H9 (cell line): ENCODE results near the gene PLA2G5. TPM values are rescaled to one million over a fixed set of nuclear protein-coding genes. Genes with fewer than 3 reads are reported as not detected.

Experiments
- DNase-seq: peaks from one replicate; pipeline ENCODE4 v3.0.0-alpha.2; 2017
- H2AFZ ChIP-seq: one replicate; pipeline ENCODE4 v1.6.1; 2013; ENCODE audit warnings: mild to moderate bottlenecking, low read length, control low read depth, moderate library complexity
- H2AK5ac ChIP-seq: 2 replicates; pipeline ENCODE4 v1.6.1; 2013; ENCODE audit warnings: low read length, control low read depth, mixed read lengths; ENCODE audit not compliant: insufficient read length
- H2BK120ac ChIP-seq: one replicate; pipeline ENCODE4 v1.6.1; 2013; ENCODE audit warnings: low read depth, mild to moderate bottlenecking, low read length, control low read depth, inconsistent platforms; ENCODE audit not compliant: poor library complexity, severe bottlenecking
- H2BK12ac ChIP-seq: 2 replicates; pipeline ENCODE4 v1.6.1; 2013; ENCODE audit warnings: low read length, control low read depth, mixed read lengths, low read depth; ENCODE audit not compliant: insufficient read length
- H2BK15ac ChIP-seq: 2 replicates; pipeline ENCODE4 v1.6.1; 2013; ENCODE audit warnings: low read depth, low read length, control low read depth
- H2BK20ac ChIP-seq: one replicate; pipeline ENCODE4 v1.6.1; 2013; ENCODE audit warnings: low read depth, mild to moderate bottlenecking, low read length, control low read depth, inconsistent platforms; ENCODE audit not compliant: poor library complexity, severe bottlenecking
- H2BK5ac ChIP-seq: 2 replicates; pipeline ENCODE4 v1.6.1; 2013; ENCODE audit warnings: low read length, control low read depth, mixed read lengths; ENCODE audit not compliant: insufficient read length
- H3K14ac ChIP-seq: 2 replicates; pipeline ENCODE4 v1.6.1; 2013; ENCODE audit warnings: low read length, control low read depth; ENCODE audit not compliant: insufficient read depth
- H3K18ac ChIP-seq: 2 replicates; pipeline ENCODE4 v1.6.1; 2013; ENCODE audit warnings: low read depth, mild to moderate bottlenecking, mixed read lengths, low read length, control low read depth; ENCODE audit not compliant: insufficient read length
- H3K23ac ChIP-seq: 2 replicates; pipeline ENCODE4 v1.6.1; 2013; ENCODE audit warnings: low read length, control low read depth, mixed read lengths, low read depth; ENCODE audit not compliant: insufficient read length
- H3K23me2 ChIP-seq: 2 replicates; pipeline ENCODE4 v1.6.1; 2013; ENCODE audit warnings: low read depth, mild to moderate bottlenecking, mixed read lengths, low read length, control low read depth; ENCODE audit not compliant: insufficient read length, poor library complexity, severe bottlenecking
- H3K27ac ChIP-seq: 2 replicates; pipeline ENCODE4 v1.5.1; 2013; ENCODE audit warnings: low read length, control low read depth, mixed read lengths, low read depth; ENCODE audit not compliant: insufficient read length
- H3K27me3 ChIP-seq: 2 replicates; pipeline ENCODE4 v1.6.1; 2013; ENCODE audit warnings: low read length, control low read depth, inconsistent platforms; ENCODE audit not compliant: insufficient read depth
- H3K4ac ChIP-seq: 2 replicates; pipeline ENCODE4 v1.6.1; 2013; ENCODE audit warnings: low read depth, mild to moderate bottlenecking, control low read depth, inconsistent platforms, low read length, moderate library complexity
- H3K4me1 ChIP-seq: 2 replicates; pipeline ENCODE4 v1.6.1; 2013; ENCODE audit warnings: low read length, control low read depth, inconsistent platforms; ENCODE audit not compliant: insufficient read depth
- H3K4me2 ChIP-seq: 2 replicates; pipeline ENCODE4 v1.6.1; 2013; ENCODE audit warnings: low read length, control low read depth, mixed read lengths; ENCODE audit not compliant: insufficient read length, insufficient read depth
- H3K56ac ChIP-seq: 2 replicates; pipeline ENCODE4 v1.6.1; 2013; ENCODE audit warnings: low read depth, mild to moderate bottlenecking, mixed read lengths, low read length, control low read depth; ENCODE audit not compliant: insufficient read length
- H3K79me1 ChIP-seq: 2 replicates; pipeline ENCODE4 v1.6.1; 2013; ENCODE audit warnings: low read depth, mild to moderate bottlenecking, moderate library complexity, low read length, control low read depth, inconsistent platforms; ENCODE audit not compliant: insufficient read depth, poor library complexity, severe bottlenecking
- H3K79me2 ChIP-seq: 2 replicates; pipeline ENCODE4 v1.6.1; 2013; ENCODE audit warnings: low read length, control low read depth, inconsistent platforms; ENCODE audit not compliant: insufficient read depth
- H3K9ac ChIP-seq: 2 replicates; pipeline ENCODE4 v1.6.1; 2013; ENCODE audit warnings: low read length, control low read depth, mixed read lengths; ENCODE audit not compliant: insufficient read length; ENCODE audit errors: extremely low read depth
- H3K9me3 ChIP-seq: one replicate; pipeline ENCODE4 v1.6.1; 2013; ENCODE audit warnings: low read depth, low read length, inconsistent platforms; ENCODE audit not compliant: control insufficient read depth
- H3T11ph ChIP-seq: one replicate; pipeline ENCODE4 v1.6.1; 2013; ENCODE audit warnings: mild to moderate bottlenecking, low read length, control low read depth, inconsistent platforms
- H4K20me1 ChIP-seq: one replicate; pipeline ENCODE4 v1.6.1; 2013; ENCODE audit not compliant: control insufficient read depth, insufficient read length, insufficient read depth
- H4K5ac ChIP-seq: 2 replicates; pipeline ENCODE4 v1.6.1; 2013; ENCODE audit warnings: low read depth, mild to moderate bottlenecking, mixed read lengths, low read length, control low read depth; ENCODE audit not compliant: insufficient read length
- H4K8ac ChIP-seq: replicated peaks from 2 replicates; pipeline ENCODE4 v1.6.1; 2013; ENCODE audit warnings: low read length, control low read depth, mixed read lengths, low read depth; ENCODE audit not compliant: insufficient read length
- H4K91ac ChIP-seq: 2 replicates; pipeline ENCODE4 v1.6.1; 2013; ENCODE audit warnings: low read depth, mild to moderate bottlenecking, moderate library complexity, mixed read lengths, low read length, control low read depth; ENCODE audit not compliant: insufficient read length
- H3K27ac Mint-ChIP-seq, 3 experiments: 2 replicates in 2 of 3; 3 replicates in 1 of 3; pipeline ENCODE4 v1.8.0; 2020 to 2021; ENCODE audit warnings: mixed read lengths in 3 of 3, mild to moderate bottlenecking in 1 of 3, moderate library complexity in 1 of 3
- H3K27me3 Mint-ChIP-seq: 2 replicates; pipeline ENCODE4 v1.8.0; 2021; ENCODE audit warnings: low read depth, mild to moderate bottlenecking, moderate library complexity, mixed read lengths
- H3K36me3 Mint-ChIP-seq, 3 experiments: 2 replicates in 2 of 3; 3 replicates in 1 of 3; pipeline ENCODE4 v1.8.0; 2020 to 2021; ENCODE audit warnings: low read depth in 3 of 3, mixed read lengths in 3 of 3; ENCODE audit not compliant: insufficient read depth in 1 of 3
- H3K4me1 Mint-ChIP-seq, 2 experiments: 2 replicates each; pipeline ENCODE4 v1.8.0; 2020; ENCODE audit warnings: mixed read lengths in 2 of 2
- H3K4me3 Mint-ChIP-seq, 2 experiments: 2 replicates in 1 of 2; 3 replicates in 1 of 2; pipeline ENCODE4 v1.8.0; 2020 to 2021; ENCODE audit warnings: mild to moderate bottlenecking in 2 of 2, mixed read lengths in 2 of 2, moderate library complexity in 1 of 2
- H3K9me3 Mint-ChIP-seq, 2 experiments: 2 replicates in 1 of 2; 3 replicates in 1 of 2; pipeline ENCODE4 v1.8.0; 2020; ENCODE audit warnings: mild to moderate bottlenecking in 2 of 2, mixed read lengths in 2 of 2, moderate library complexity in 1 of 2
- WGBS: extraction: QIAGEN DNeasy Blood & Tissue Kit; methylation state at CpG from one replicate; pipeline ENCODE4 v1.1.7; 2013; ENCODE audit warnings: missing lambda C conversion rate, low lambda C conversion rate, mixed read lengths; ENCODE audit not compliant: insufficient read length; ENCODE audit errors: extremely low coverage; 5-methylcytosine and 5-hydroxymethylcytosine counted together
- total RNA-seq: library from RNA; stranded (reverse); gene quantifications from 2 replicates; pipeline ENCODE4 v1.2.1, GENCODE V29; 2021
- TF ChIP-seq, protein P1 (sequence below): fragments of 200-600 bp; sonication (generic); conservative IDR thresholded peaks from 3 replicates; pipeline ENCODE4 v1.8.0; 2021; ENCODE audit warnings: antibody characterized with exemption, mild to moderate bottlenecking

Gene PLA2G5
- total RNA-seq, 1 experiment from 2014 or later: not detected

DNA sequence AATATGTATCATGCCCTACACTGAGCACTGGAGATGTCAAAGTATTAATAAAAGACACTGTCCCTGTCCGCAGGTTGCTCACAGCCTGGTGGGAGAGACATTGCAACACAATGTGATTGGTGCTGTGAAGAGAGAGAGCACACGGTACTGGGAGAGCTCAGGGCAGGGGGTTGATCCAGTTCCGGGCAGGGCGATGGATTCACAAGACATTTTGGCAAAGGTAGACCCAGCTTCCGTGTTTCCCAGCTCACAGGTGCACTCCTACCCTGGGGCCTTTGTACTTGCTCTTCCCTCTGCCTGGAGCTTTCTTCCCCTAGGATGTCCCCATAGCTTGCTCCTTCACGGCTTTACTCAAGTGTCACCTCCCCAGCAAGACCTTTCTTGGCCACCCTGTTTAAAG lies 1.4 kb downstream of the PLA2G5 start:
- Histone ChIP-seq H3K4me1 (no peaks in the 10 kb centered on the region), H2AFZ (no peak overlapping the region), H3K79me2 (no peaks in the 10 kb centered on the region), H3K4me2 (no peak overlapping the region), H3K18ac (no peak overlapping the region), H3K9me3 (no peaks in the 10 kb centered on the region), H4K91ac (no peak overlapping the region), H3K9ac (no peak overlapping the region), H3T11ph (no peak overlapping the region), H2BK120ac (no peak overlapping the region), H3K27me3 (no peaks in the 10 kb centered on the region), H3K14ac (no peak overlapping the region), H3K4ac (no peak overlapping the region), H2BK12ac (no peak overlapping the region), H2BK20ac (no peak overlapping the region), H2BK15ac (no peak overlapping the region), H2AK5ac (no peak overlapping the region), H4K8ac (no peak overlapping the region), H4K5ac (no peak overlapping the region), H3K23me2 (no peaks in the 10 kb centered on the region), H2BK5ac (no peak overlapping the region), H3K23ac (no peak overlapping the region), H3K56ac (no peak overlapping the region), H4K20me1 (no peaks in the 10 kb centered on the region), H3K27ac (no peak overlapping the region), H3K79me1 (no peaks in the 10 kb centered on the region)
- Mint-ChIP-seq H3K36me3 (no peaks in the 10 kb centered on the region), H3K9me3 (no peaks in the 10 kb centered on the region), H3K4me3 (no peak overlapping the region), H3K27me3 (no peaks in the 10 kb centered on the region; the same call in 1 of the 2 replicates), H3K4me1 (peaks cover 3 to 4% of the 10 kb centered on the region in 2 experiments), H3K27ac (peak overlapping the region in 1 of 3 experiments; percentile 75; a peak in 1 of 7 replicates)
- TF ChIP-seq, protein P1, sequence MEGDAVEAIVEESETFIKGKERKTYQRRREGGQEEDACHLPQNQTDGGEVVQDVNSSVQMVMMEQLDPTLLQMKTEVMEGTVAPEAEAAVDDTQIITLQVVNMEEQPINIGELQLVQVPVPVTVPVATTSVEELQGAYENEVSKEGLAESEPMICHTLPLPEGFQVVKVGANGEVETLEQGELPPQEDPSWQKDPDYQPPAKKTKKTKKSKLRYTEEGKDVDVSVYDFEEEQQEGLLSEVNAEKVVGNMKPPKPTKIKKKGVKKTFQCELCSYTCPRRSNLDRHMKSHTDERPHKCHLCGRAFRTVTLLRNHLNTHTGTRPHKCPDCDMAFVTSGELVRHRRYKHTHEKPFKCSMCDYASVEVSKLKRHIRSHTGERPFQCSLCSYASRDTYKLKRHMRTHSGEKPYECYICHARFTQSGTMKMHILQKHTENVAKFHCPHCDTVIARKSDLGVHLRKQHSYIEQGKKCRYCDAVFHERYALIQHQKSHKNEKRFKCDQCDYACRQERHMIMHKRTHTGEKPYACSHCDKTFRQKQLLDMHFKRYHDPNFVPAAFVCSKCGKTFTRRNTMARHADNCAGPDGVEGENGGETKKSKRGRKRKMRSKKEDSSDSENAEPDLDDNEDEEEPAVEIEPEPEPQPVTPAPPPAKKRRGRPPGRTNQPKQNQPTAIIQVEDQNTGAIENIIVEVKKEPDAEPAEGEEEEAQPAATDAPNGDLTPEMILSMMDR: no peak
- no CpG with 5 or more reads among the region's 6 CpGs for WGBS
- no peak for DNase-seq
